DOHH2 (cell line): ENCODE measurements around the gene MRGPRF.

Experiments
- EZH2phosphoT487 ChIP-seq: fragments of 200-600 bp; sonication (generic); IDR thresholded peaks from 2 replicates; pipeline ENCODE4 v1.6.1; 2017; ENCODE audit warnings: borderline replicate concordance, mild to moderate bottlenecking, antibody characterized with exemption, low read length, moderate library complexity, mixed read lengths
- TF ChIP-seq, protein P1 (sequence below): fragments of 200-600 bp; sonication (generic); IDR thresholded peaks from one replicate; pipeline ENCODE4 v1.5.1; 2014; ENCODE audit warnings: antibody characterized with exemption, mild to moderate bottlenecking, low read depth, low read length; ENCODE audit not compliant: poor library complexity, severe bottlenecking

- TF ChIP-seq, protein P1, sequence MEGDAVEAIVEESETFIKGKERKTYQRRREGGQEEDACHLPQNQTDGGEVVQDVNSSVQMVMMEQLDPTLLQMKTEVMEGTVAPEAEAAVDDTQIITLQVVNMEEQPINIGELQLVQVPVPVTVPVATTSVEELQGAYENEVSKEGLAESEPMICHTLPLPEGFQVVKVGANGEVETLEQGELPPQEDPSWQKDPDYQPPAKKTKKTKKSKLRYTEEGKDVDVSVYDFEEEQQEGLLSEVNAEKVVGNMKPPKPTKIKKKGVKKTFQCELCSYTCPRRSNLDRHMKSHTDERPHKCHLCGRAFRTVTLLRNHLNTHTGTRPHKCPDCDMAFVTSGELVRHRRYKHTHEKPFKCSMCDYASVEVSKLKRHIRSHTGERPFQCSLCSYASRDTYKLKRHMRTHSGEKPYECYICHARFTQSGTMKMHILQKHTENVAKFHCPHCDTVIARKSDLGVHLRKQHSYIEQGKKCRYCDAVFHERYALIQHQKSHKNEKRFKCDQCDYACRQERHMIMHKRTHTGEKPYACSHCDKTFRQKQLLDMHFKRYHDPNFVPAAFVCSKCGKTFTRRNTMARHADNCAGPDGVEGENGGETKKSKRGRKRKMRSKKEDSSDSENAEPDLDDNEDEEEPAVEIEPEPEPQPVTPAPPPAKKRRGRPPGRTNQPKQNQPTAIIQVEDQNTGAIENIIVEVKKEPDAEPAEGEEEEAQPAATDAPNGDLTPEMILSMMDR: no peak
- no peak for TF ChIP-seq EZH2phosphoT487
Measured at GRCh38 chr11:69014898-69015549, 2.0 kb upstream of the MRGPRF start.
